OCI-LY3 (cell line): ENCODE results near the gene NUMA1.

Source experiments
- H2AFZ ChIP-seq: fragments of 200-600, 300-600 bp; shearing (Covaris generic); 2 replicates; pipeline ENCODE4 v1.6.0; 2014; ENCODE audit warnings: antibody characterized with exemption, low read depth, low read length
- H3K27ac ChIP-seq: fragments of 200-600, 300-600 bp; sonication (generic); 2 replicates; pipeline ENCODE4 v1.5.1; 2014; ENCODE audit warnings: mild to moderate bottlenecking, low read length, moderate library complexity, mixed read lengths
- H3K27me3 ChIP-seq: fragments of 200-600, 300-600 bp; sonication (generic); 2 replicates; pipeline ENCODE4 v1.6.1; 2014; ENCODE audit warnings: low read depth, low read length, mixed read lengths
- H3K36me3 ChIP-seq: fragments of 200-600, 300-600 bp; sonication (generic); replicated peaks from 2 replicates; pipeline ENCODE3; 2014; ENCODE audit warnings: low read depth, low read length, mixed read lengths
- H3K4me1 ChIP-seq: fragments of 300-600, 200-600 bp; sonication (generic); 2 replicates; pipeline ENCODE4 v1.6.1; 2014; ENCODE audit warnings: low read length, mixed read lengths
- H3K4me2 ChIP-seq: fragments of 200-600, 300-600 bp; sonication (generic); 2 replicates; pipeline ENCODE4 v1.6.1; 2014; ENCODE audit warnings: low read length, mixed read lengths
- H3K4me3 ChIP-seq: fragments of 300-600, 200-600 bp; sonication (generic); 2 replicates; pipeline ENCODE4 v1.5.1; 2014; ENCODE audit warnings: antibody characterized with exemption, mild to moderate bottlenecking, low read length, moderate library complexity
- H3K79me2 ChIP-seq: fragments of 300-600, 200-600 bp; shearing (Covaris generic); 2 replicates; pipeline ENCODE4 v1.6.1; 2014; ENCODE audit warnings: mild to moderate bottlenecking, low read length, mixed read lengths
- H3K9ac ChIP-seq: fragments of 300-600, 200-600 bp; shearing (Covaris generic); 2 replicates; pipeline ENCODE4 v1.6.0; 2014; ENCODE audit warnings: mild to moderate bottlenecking, low read length, moderate library complexity
- H3K9me3 ChIP-seq: fragments of 200-600, 300-600 bp; shearing (Covaris generic); 2 replicates; pipeline ENCODE4 v1.6.1; 2014; ENCODE audit warnings: low read length, mixed read lengths; ENCODE audit not compliant: insufficient read depth
- H4K20me1 ChIP-seq: fragments of 200-600, 300-600 bp; sonication (generic); 2 replicates; pipeline ENCODE4 v1.6.1; 2016; ENCODE audit warnings: low read length, mixed read lengths; ENCODE audit not compliant: insufficient read depth
- EZH2phosphoT487 ChIP-seq: fragments of 200-600 bp; shearing (Covaris generic); IDR thresholded peaks from 2 replicates; pipeline ENCODE4 v1.6.1; 2018; ENCODE audit warnings: antibody characterized with exemption, mixed run types, low read depth
- TF ChIP-seq, protein P1 (sequence below): fragments of 200-600, 300-600 bp; sonication (generic); IDR thresholded peaks from 2 replicates; pipeline ENCODE4 v1.5.1; 2014; ENCODE audit warnings: antibody characterized with exemption, low read length, low read depth

Gene NUMA1

DNA sequence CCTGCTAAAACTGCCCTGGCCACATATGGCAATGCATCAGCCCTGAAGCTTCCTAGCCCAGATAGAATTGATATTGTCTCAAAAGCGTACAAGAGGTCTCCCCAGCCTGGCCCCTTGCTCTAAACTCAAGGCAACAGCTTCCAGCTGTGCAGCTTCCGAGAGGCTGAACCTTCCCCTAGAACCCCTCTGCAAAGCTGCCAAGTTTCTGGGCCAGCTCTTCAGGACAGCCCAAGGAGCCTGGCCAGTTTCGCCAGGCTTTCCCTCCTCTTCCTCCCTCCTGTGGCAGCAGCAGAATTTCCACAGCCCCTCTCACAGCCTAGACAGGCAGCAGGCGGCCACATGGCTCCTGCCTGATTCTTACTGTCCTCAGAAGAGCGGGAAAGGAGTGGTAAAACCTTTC, 34.5 kb downstream of the NUMA1 start:
- Histone ChIP-seq H3K27ac (no peak overlapping the region), H3K27me3 (no peaks in the 10 kb centered on the region), H3K4me2 (no peak overlapping the region), H3K9me3 (no peaks in the 10 kb centered on the region), H2AFZ (no peak overlapping the region), H3K4me1 (no peaks in the 10 kb centered on the region), H4K20me1 (no peaks in the 10 kb centered on the region), H3K4me3 (no peak overlapping the region), H3K79me2 (peaks cover 5% of the 10 kb centered on the region; the same call in 1 of the 2 replicates), H3K9ac (no peak overlapping the region), H3K36me3 (peaks cover 6% of the 10 kb centered on the region)
- TF ChIP-seq EZH2phosphoT487 = no peak
- TF ChIP-seq, protein P1, sequence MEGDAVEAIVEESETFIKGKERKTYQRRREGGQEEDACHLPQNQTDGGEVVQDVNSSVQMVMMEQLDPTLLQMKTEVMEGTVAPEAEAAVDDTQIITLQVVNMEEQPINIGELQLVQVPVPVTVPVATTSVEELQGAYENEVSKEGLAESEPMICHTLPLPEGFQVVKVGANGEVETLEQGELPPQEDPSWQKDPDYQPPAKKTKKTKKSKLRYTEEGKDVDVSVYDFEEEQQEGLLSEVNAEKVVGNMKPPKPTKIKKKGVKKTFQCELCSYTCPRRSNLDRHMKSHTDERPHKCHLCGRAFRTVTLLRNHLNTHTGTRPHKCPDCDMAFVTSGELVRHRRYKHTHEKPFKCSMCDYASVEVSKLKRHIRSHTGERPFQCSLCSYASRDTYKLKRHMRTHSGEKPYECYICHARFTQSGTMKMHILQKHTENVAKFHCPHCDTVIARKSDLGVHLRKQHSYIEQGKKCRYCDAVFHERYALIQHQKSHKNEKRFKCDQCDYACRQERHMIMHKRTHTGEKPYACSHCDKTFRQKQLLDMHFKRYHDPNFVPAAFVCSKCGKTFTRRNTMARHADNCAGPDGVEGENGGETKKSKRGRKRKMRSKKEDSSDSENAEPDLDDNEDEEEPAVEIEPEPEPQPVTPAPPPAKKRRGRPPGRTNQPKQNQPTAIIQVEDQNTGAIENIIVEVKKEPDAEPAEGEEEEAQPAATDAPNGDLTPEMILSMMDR = no peak

DNA sequence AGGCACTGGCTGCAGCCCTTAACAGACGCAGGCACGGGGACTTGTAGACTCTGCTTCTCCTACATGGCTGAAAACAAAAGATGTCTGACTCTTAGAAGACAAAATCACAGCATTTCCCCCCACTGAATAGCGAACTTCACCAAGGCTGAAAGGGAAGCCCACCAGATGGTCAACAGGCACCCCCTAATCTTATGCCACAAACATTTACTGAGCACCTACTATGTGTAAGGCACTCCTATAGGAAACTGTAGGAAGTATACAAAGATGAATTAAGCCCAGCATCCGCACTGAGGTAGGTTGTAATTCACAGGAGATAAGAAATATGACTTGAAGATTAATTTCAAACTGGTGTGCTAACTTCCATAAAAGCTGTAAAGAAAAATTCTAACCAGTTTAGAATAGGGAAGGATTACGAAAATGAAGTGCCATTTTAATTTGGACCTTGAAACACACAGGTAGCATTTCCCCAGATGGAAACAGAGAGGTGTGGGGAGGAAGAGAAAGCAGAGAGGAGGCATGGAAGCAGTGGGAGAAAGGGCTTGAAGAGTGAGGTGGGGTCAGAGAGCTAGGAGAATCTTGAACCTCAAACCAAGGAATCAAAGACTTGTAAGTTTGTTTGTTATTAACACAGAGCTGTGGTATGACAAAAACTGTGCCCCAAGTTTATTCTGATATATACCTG, 38.1 kb downstream of the NUMA1 start:
- Histone ChIP-seq H3K27ac (no peak overlapping the region), H3K9ac (no peak overlapping the region), H3K4me1 (no peaks in the 10 kb centered on the region), H4K20me1 (peaks cover 5% of the 10 kb centered on the region; the same call in 1 of the 2 replicates), H3K4me3 (no peak overlapping the region), H2AFZ (no peak overlapping the region), H3K4me2 (no peak overlapping the region), H3K9me3 (no peaks in the 10 kb centered on the region), H3K36me3 (no peaks in the 10 kb centered on the region), H3K27me3 (no peaks in the 10 kb centered on the region), H3K79me2 (peaks cover 28% of the 10 kb centered on the region)
- TF ChIP-seq, protein P1 = no peak
- no peak for TF ChIP-seq EZH2phosphoT487

DNA sequence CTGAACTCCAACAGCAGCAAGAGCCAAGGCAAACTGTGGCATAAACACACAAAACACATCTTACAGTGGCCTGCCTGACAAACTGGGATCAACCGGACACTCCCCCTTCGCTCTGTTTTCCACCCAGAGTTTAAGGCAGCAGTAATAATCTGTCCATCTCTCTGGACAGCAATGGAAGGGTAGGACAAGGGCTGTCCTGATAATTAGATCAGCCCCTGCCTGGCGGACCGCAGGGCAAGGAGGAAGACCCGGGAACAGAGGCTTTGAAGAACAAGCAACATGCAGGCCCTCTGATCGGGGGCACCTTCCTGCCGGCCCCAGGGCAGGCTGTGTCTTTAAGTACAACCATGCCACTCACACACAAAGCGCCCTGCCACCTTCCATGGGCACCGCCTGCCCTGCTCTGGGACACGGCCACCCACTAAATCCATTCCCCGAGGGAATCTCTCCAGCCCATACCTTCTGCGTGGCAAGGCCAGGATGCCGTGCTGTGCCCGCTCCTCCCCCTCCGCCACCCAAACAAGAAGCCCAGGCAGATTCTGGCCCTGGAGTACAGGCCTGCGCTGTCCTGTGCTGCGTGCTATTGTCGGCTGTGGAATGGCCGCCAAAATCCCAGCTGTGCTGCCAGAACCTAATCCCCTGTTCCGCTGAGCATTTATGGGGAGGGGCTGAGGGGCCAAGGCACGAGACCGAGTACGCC, 38.8 kb downstream of the NUMA1 start:
- H3K9me3 ChIP-seq = no peaks in the 10 kb centered on the region
- no peaks in the 10 kb centered on the region for H3K27me3 ChIP-seq
- H3K9ac ChIP-seq = no peak overlapping the region
- H4K20me1 ChIP-seq = peaks cover 5% of the 10 kb centered on the region; the same call in 1 of the 2 replicates
- no peak for TF ChIP-seq EZH2phosphoT487
- TF ChIP-seq, protein P1 = no peak
- H3K79me2 ChIP-seq = peaks cover 33% of the 10 kb centered on the region
- H3K27ac ChIP-seq = no peak overlapping the region
- H3K4me1 ChIP-seq = no peaks in the 10 kb centered on the region
- no peaks in the 10 kb centered on the region for H3K36me3 ChIP-seq
- no peak overlapping the region for H3K4me2 ChIP-seq
- no peak overlapping the region for H3K4me3 ChIP-seq
- H2AFZ ChIP-seq = no peak overlapping the region
